HEK293 (cell line): ENCODE data around the gene ERCC5.

ENCODE experiments used
- CTCF ChIA-PET: fragments of 350-600 bp; formaldehyde crosslinking; extraction: SDS; loops from one replicate; lab custom pipeline; 2021; ENCODE audit warnings: antibody characterized with exemption; lab: Yijun Ruan, JAX
- POLR2A ChIA-PET: fragments of 300-600 bp; formaldehyde crosslinking; extraction: SDS; loops from one replicate; lab custom pipeline; 2020; ENCODE audit warnings: antibody characterized with exemption, inconsistent platforms; lab: Yijun Ruan, JAX
- H3K27ac ChIP-seq: fragments of 200-500 bp; sonication (Bioruptor generic); 2 replicates; pipeline ENCODE4 v1.5.1; 2014; ENCODE audit warnings: low read depth, low read length, control low read depth, inconsistent platforms; ENCODE audit errors: extremely low read depth
- H3K36me3 ChIP-seq, 2 experiments: fragments of 200-500 bp in 1 of 2; sonication (Bioruptor generic) in 1 of 2; 1 replicate in 1 of 2; 2 replicates in 1 of 2; pipeline ENCODE4 v1.5.1; 2014 to 2017; ENCODE audit warnings: inconsistent platforms in 2 of 2, low read length in 2 of 2; ENCODE audit not compliant: control insufficient read depth in 2 of 2, insufficient read depth in 1 of 2
- H3K4me1 ChIP-seq: fragments of 200-500 bp; sonication (Bioruptor generic); 2 replicates; pipeline ENCODE4 v1.5.1; 2014; ENCODE audit warnings: mild to moderate bottlenecking, low read length, inconsistent platforms; ENCODE audit not compliant: control insufficient read depth, insufficient read depth
- H3K4me3 ChIP-seq: 2 replicates; pipeline ENCODE4 v1.5.1; 2011; ENCODE audit warnings: low read depth, mild to moderate bottlenecking, control low read depth, low read length, moderate library complexity
- H3K9me3 ChIP-seq: fragments of 200-500 bp; sonication (Bioruptor generic); 2 replicates; pipeline ENCODE4 v1.5.1; 2014; ENCODE audit warnings: low read depth, low read length, inconsistent platforms; ENCODE audit not compliant: control insufficient read depth, insufficient read depth
- ATF2 ChIP-seq: fragments of 450-650 bp; formaldehyde crosslinking; IDR thresholded peaks from 2 replicates; pipeline ENCODE4 v1.5.1; 2016; ENCODE audit warnings: missing biosample characterization, missing genetic modification characterization, low read depth
- EGR2 ChIP-seq: fragments of 450-650 bp; formaldehyde crosslinking; IDR thresholded peaks from 2 replicates; pipeline ENCODE4 v1.5.1; 2016; ENCODE audit warnings: low read depth, missing biosample characterization, missing genetic modification characterization
- KLF1 ChIP-seq: fragments of 450-650 bp; formaldehyde crosslinking; IDR thresholded peaks from 2 replicates; pipeline ENCODE4 v1.5.1; 2016; ENCODE audit warnings: missing biosample characterization, missing genetic modification characterization
- MYNN ChIP-seq: fragments of 450-650 bp; formaldehyde crosslinking; IDR thresholded peaks from 2 replicates; pipeline ENCODE4 v1.5.1; 2016; ENCODE audit warnings: missing biosample characterization, missing genetic modification characterization, borderline replicate concordance
- OSR2 ChIP-seq: fragments of 450-650 bp; formaldehyde crosslinking; IDR thresholded peaks from 2 replicates; pipeline ENCODE4 v1.5.1; 2016; ENCODE audit warnings: missing biosample characterization, missing genetic modification characterization
- PRDM1 ChIP-seq: fragments of 450-650 bp; formaldehyde crosslinking; IDR thresholded peaks from 2 replicates; pipeline ENCODE4; 2016; ENCODE audit warnings: missing biosample characterization, missing genetic modification characterization
- SETDB1 ChIP-seq: IDR thresholded peaks from one replicate; pipeline ENCODE4 v1.6.1; 2017; ENCODE audit warnings: mild to moderate bottlenecking, low read length, moderate library complexity, mixed read lengths; ENCODE audit not compliant: insufficient read length
- TCF7L2 ChIP-seq: IDR thresholded peaks from 2 replicates; pipeline ENCODE4 v1.6.1; 2011; ENCODE audit warnings: low read depth, mild to moderate bottlenecking, inconsistent platforms, low read length, moderate library complexity, borderline replicate concordance
- TSHZ1 ChIP-seq: fragments of 450-650 bp; formaldehyde crosslinking; IDR thresholded peaks from 2 replicates; pipeline ENCODE4 v1.5.1; 2016; ENCODE audit warnings: missing biosample characterization, missing genetic modification characterization, borderline replicate concordance
- ZBTB44 ChIP-seq: fragments of 450-650 bp; IDR thresholded peaks from 2 replicates; pipeline ENCODE4 v1.5.1; 2018; ENCODE audit warnings: missing biosample characterization, mild to moderate bottlenecking, missing genetic modification characterization
- ZEB2 ChIP-seq: fragments of 450-650 bp; formaldehyde crosslinking; IDR thresholded peaks from 2 replicates; pipeline ENCODE4 v1.5.1; 2016; ENCODE audit warnings: missing biosample characterization, missing genetic modification characterization
- ZNF133 ChIP-seq: fragments of 450-650 bp; formaldehyde crosslinking; IDR thresholded peaks from 2 replicates; pipeline ENCODE4 v1.5.1; 2016; ENCODE audit warnings: missing biosample characterization, missing genetic modification characterization
- ZNF174 ChIP-seq: fragments of 450-650 bp; formaldehyde crosslinking; IDR thresholded peaks from 2 replicates; pipeline ENCODE4 v1.5.0; 2017; ENCODE audit warnings: missing biosample characterization, mild to moderate bottlenecking, missing genetic modification characterization
- ZNF311 ChIP-seq: fragments of 450-650 bp; formaldehyde crosslinking; IDR thresholded peaks from 2 replicates; pipeline ENCODE4 v1.5.1; 2017; ENCODE audit warnings: missing biosample characterization, missing genetic modification characterization, borderline replicate concordance
- ZNF391 ChIP-seq: fragments of 450-650 bp; formaldehyde crosslinking; IDR thresholded peaks from 2 replicates; pipeline ENCODE4 v1.5.1; 2016; ENCODE audit warnings: low read depth, missing biosample characterization, missing genetic modification characterization, borderline replicate concordance
- ZNF423 ChIP-seq: fragments of 450-650 bp; formaldehyde crosslinking; IDR thresholded peaks from 2 replicates; pipeline ENCODE4 v1.5.1; 2016; ENCODE audit warnings: missing biosample characterization, missing genetic modification characterization
- ZNF600 ChIP-seq: fragments of 450-650 bp; formaldehyde crosslinking; IDR thresholded peaks from 2 replicates; pipeline ENCODE4 v1.5.1; 2016; ENCODE audit warnings: missing biosample characterization, missing genetic modification characterization
- ZNF629 ChIP-seq: fragments of 450-650 bp; formaldehyde crosslinking; IDR thresholded peaks from 2 replicates; pipeline ENCODE4 v1.5.1; 2017; ENCODE audit warnings: missing biosample characterization, missing genetic modification characterization
- ZNF639 ChIP-seq: fragments of 450-650 bp; formaldehyde crosslinking; IDR thresholded peaks from 2 replicates; pipeline ENCODE4 v1.5.1; 2016; ENCODE audit warnings: missing biosample characterization, missing genetic modification characterization
- ZNF677 ChIP-seq: fragments of 450-650 bp; IDR thresholded peaks from 2 replicates; pipeline ENCODE4 v1.5.0; 2018; ENCODE audit warnings: missing biosample characterization, mild to moderate bottlenecking, missing genetic modification characterization, moderate library complexity
- ZNF704 ChIP-seq: fragments of 450-650 bp; formaldehyde crosslinking; IDR thresholded peaks from 2 replicates; pipeline ENCODE4 v1.5.1; 2016; ENCODE audit warnings: missing biosample characterization, missing genetic modification characterization
- ZNF76 ChIP-seq: fragments of 450-650 bp; formaldehyde crosslinking; IDR thresholded peaks from 2 replicates; pipeline ENCODE4; 2016; ENCODE audit warnings: low read depth, missing biosample characterization, missing genetic modification characterization, borderline replicate concordance
- ZNF777 ChIP-seq: fragments of 450-650 bp; formaldehyde crosslinking; IDR thresholded peaks from 2 replicates; pipeline ENCODE4 v1.5.1; 2017; ENCODE audit warnings: missing biosample characterization, missing genetic modification characterization, borderline replicate concordance
- ZXDB ChIP-seq: fragments of 450-650 bp; formaldehyde crosslinking; IDR thresholded peaks from 2 replicates; pipeline ENCODE4 v1.5.1; 2016; ENCODE audit warnings: missing biosample characterization, missing genetic modification characterization
- TF ChIP-seq, protein P1 (sequence below): fragments of 450-650 bp; formaldehyde crosslinking; IDR thresholded peaks from 2 replicates; pipeline ENCODE4 v1.5.1; 2017; ENCODE audit warnings: missing biosample characterization, missing genetic modification characterization

ERCC5 gene

GRCh38 chr13:102877303-102877702, 31.5 kb downstream of the ERCC5 start:
- H3K4me1 ChIP-seq = no peaks in the 10 kb centered on the region
- ChIA-PET POLR2A (interaction anchor here (1.0 kb wide), 1 partner anchor 8 kb away, joined by 3 read pairs; no protein-coding TSS in a partner anchor), CTCF (interaction anchor here (0.7 to 1.1 kb wide), 2 partner anchors 10 to 63 kb away, joined by 5 to 6 read pairs; no protein-coding TSS in a partner anchor)
- TF ChIP-seq MYNN (tag by site-specific recombination) (no peak), ZNF311 (tag by site-specific recombination) (no peak), ZBTB44 (tag by site-specific recombination) (no peak), ZNF777 (tag by site-specific recombination) (no peak), ZNF600 (tag by site-specific recombination) (0 out of 2 replicates have a peak, but pooled peaks have one; percentile 31), ZNF391 (tag by site-specific recombination) (no peak), TCF7L2 (no peak), ZNF174 (tag by site-specific recombination) (no peak), PRDM1 (tag by site-specific recombination) (no peak), ATF2 (tag by site-specific recombination) (0 out of 2 replicates have a peak, but pooled peaks have one; percentile 5), KLF1 (tag by site-specific recombination) (no peak), ZNF629 (no peak), SETDB1 (no peak), ZEB2 (tag by site-specific recombination) (no peak), ZNF639 (tag by site-specific recombination) (no peak)
- TF ChIP-seq, protein P1, sequence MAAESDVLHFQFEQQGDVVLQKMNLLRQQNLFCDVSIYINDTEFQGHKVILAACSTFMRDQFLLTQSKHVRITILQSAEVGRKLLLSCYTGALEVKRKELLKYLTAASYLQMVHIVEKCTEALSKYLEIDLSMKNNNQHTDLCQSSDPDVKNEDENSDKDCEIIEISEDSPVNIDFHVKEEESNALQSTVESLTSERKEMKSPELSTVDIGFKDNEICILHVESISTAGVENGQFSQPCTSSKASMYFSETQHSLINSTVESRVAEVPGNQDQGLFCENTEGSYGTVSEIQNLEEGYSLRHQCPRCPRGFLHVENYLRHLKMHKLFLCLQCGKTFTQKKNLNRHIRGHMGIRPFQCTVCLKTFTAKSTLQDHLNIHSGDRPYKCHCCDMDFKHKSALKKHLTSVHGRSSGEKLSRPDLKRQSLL (tag by site-specific recombination) = no peak
- H3K9me3 ChIP-seq = no peaks in the 10 kb centered on the region
- H3K36me3 ChIP-seq = peaks cover 12 to 35% of the 10 kb centered on the region in 2 experiments
- H3K4me3 ChIP-seq = no peak overlapping the region
- H3K27ac ChIP-seq = no peak overlapping the region

GRCh38 chr13:102878481-102878880, 32.6 kb downstream of the ERCC5 start:
- Histone ChIP-seq H3K4me3 (no peak overlapping the region), H3K27ac (no peak overlapping the region), H3K9me3 (no peaks in the 10 kb centered on the region), H3K36me3 (peaks cover 5 to 27% of the 10 kb centered on the region in 2 experiments), H3K4me1 (no peaks in the 10 kb centered on the region)
- CTCF ChIA-PET = no interaction called here
- POLR2A ChIA-PET = no interaction called here
- TF ChIP-seq ZNF677 (tag by site-specific recombination) = no peak
- no peak for TF ChIP-seq ZNF76
- no peak for TF ChIP-seq ZNF423
- TF ChIP-seq EGR2 = no peak
- TF ChIP-seq ZNF311 (tag by site-specific recombination) = no peak
- TF ChIP-seq ZNF174 (tag by site-specific recombination) = no peak
- TF ChIP-seq TSHZ1 = no peak
- TF ChIP-seq ZNF704 (tag by site-specific recombination) = no peak
- TF ChIP-seq ZXDB (tag by site-specific recombination) = no peak
- no peak for TF ChIP-seq OSR2 (tag by site-specific recombination)
- no peak for TF ChIP-seq ZNF133 (tag by site-specific recombination)
